Measurements from ENCODE around the gene TMEM184A.

The TMEM184A gene

DNA sequence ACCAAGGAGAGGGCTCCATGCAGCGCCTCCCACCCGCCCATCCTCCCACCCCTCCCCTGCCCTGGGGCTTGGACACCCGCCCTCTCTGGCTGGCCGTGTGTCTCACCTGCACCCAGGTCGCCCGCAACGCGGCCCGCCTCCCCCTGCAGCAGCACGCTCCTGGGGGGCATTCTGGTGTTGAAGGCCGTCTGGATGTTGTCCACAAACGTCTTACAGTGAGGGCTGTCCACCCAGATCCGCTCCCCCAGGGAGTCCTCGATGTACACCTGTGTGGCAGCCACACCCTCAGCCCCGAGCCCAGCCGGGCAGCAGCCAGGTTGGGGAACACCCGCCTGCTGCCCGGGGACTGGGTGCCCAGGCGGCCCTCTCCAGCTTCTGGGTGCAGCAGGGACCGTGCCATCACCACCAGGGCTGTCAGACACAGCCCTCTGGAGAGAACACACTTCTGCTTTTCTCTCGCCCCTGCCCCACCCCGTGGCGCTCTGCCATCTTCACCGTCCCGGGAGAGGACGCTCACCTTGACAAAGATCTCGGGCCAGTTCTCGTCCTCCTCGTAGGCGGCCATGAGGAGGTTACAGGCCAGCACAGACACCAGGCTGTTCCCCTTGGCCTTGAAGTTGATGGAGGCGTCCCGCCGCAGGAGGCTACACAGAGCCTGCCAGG is 56.5 kb downstream of the TMEM184A start:
- Histone ChIP-seq H3K27ac (ENCODE audit: low read length) (no peak overlapping the region), H3K9me3 (ENCODE audit: insufficient read depth, low read length) (no peaks in the 10 kb centered on the region), H3K4me3 (ENCODE audit: low read length) (no peak overlapping the region), H3K4me2 (ENCODE audit: low read length) (no peak overlapping the region), H4K20me1 (ENCODE audit: insufficient read depth, low read length) (no peaks in the 10 kb centered on the region), H3K36me3 (replicated peaks; ENCODE audit: low read depth, low read length) (no peaks in the 10 kb centered on the region), H3K27me3 (ENCODE audit: low read depth, low read length) (no peaks in the 10 kb centered on the region), H3K4me1 (ENCODE audit: low read length) (no peaks in the 10 kb centered on the region), H3K9ac (ENCODE audit: low read length) (no peak overlapping the region), H3K79me2 (ENCODE audit: low read length) (peaks cover 28% of the 10 kb centered on the region), H2AFZ (ENCODE audit: low read depth, low read length) (no peak overlapping the region)
- TF ChIP-seq, protein P1, sequence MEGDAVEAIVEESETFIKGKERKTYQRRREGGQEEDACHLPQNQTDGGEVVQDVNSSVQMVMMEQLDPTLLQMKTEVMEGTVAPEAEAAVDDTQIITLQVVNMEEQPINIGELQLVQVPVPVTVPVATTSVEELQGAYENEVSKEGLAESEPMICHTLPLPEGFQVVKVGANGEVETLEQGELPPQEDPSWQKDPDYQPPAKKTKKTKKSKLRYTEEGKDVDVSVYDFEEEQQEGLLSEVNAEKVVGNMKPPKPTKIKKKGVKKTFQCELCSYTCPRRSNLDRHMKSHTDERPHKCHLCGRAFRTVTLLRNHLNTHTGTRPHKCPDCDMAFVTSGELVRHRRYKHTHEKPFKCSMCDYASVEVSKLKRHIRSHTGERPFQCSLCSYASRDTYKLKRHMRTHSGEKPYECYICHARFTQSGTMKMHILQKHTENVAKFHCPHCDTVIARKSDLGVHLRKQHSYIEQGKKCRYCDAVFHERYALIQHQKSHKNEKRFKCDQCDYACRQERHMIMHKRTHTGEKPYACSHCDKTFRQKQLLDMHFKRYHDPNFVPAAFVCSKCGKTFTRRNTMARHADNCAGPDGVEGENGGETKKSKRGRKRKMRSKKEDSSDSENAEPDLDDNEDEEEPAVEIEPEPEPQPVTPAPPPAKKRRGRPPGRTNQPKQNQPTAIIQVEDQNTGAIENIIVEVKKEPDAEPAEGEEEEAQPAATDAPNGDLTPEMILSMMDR (IDR thresholded peaks at IDR 0.05; ENCODE audit: low read depth, low read length) = no peak
- no peak for TF ChIP-seq EZH2phosphoT487 (IDR thresholded peaks at IDR 0.05; ENCODE audit: low read depth)

DNA sequence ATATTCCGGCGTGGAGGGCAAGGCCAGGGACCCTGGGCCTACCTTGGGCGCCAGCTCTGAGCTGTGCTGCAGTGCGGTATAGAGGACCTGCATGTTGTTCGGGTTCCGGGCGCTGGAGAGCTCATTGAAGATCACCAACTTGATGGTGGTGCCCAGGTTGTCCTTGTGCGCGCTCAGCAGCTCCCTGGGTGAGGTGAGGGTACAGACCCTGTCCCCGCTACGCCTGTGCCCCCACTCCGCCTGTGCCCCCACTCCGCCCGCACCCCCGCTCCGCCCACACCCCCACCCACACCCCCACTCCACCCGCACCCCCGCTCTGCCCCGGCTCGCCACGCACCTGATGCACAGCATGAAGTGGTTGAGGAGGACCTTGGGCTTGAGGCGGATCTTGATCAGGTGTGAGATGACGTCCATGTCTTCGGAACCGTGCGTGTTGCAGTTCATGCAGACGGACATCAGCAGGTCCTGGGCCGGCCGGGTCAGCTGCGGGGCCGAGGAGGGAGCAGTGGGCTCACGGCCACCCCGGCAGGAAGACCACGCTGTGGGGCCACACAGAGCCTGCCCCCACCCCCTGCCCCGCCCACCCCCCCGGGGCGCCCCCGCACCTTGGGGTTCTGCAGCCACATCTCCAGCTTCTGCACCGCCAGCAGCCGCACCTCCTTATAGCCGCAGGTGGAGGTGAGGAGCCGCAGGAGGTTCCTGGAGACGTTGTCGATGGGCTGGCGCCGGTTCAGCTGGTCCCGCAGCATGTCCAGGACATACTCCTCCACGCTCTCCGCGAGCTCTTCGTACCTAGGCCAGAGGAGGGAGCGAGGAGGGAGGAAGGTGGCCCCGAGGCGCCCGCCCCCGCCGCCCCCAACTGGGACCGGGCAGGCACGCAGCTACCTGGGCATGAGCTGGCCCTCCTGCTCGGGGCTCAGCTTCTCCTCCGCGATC is 57.4 kb downstream of the TMEM184A start:
- peaks cover 23% of the 10 kb centered on the region for H3K79me2 ChIP-seq (ENCODE audit: low read length)
- H3K4me3 ChIP-seq (ENCODE audit: low read length) = no peak overlapping the region
- H3K36me3 ChIP-seq (replicated peaks; ENCODE audit: low read depth, low read length) = no peaks in the 10 kb centered on the region
- no peak overlapping the region for H3K27ac ChIP-seq (ENCODE audit: low read length)
- H3K9me3 ChIP-seq (ENCODE audit: insufficient read depth, low read length) = no peaks in the 10 kb centered on the region
- H3K4me2 ChIP-seq (ENCODE audit: low read length) = no peak overlapping the region
- no peak overlapping the region for H3K9ac ChIP-seq (ENCODE audit: low read length)
- no peaks in the 10 kb centered on the region for H3K4me1 ChIP-seq (ENCODE audit: low read length)
- H2AFZ ChIP-seq (ENCODE audit: low read depth, low read length) = no peak overlapping the region
- no peaks in the 10 kb centered on the region for H3K27me3 ChIP-seq (ENCODE audit: low read depth, low read length)
- TF ChIP-seq EZH2phosphoT487 (IDR thresholded peaks at IDR 0.05; ENCODE audit: low read depth) = no peak
- TF ChIP-seq, protein P1 (IDR thresholded peaks at IDR 0.05; ENCODE audit: low read depth, low read length) = no peak
- no peaks in the 10 kb centered on the region for H4K20me1 ChIP-seq (ENCODE audit: insufficient read depth, low read length)

DNA sequence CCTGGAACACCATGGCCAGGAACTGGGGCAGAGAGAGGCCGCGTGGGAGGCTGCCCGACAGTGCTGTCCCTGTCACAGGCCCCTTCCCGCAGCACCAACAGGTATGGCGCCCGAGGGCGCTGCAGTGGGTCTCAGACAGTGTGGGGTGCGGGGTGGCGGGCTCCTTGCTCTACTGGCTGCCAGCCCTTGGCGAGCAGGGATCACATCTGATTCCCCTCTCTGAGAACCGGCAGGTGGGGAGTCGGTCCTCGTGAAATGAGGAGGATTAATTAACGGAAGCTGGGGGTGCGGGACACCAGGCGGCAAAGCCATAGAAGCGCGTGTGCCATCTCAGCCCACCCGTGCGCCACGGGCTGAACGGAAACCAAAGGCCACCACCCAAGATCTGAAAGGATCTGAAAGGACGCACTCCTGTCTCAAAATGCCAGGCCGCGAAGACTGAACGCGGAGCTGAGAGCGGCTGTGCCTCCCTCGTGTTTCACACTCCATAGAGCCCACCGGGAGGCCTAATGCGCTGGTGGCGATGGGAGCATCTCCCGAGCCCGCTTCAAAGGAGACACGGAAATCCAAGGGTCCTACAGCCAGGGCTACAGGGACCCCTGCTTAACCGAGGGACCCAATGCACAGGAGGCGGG is 58.6 kb downstream of the TMEM184A start:
- no peak for TF ChIP-seq EZH2phosphoT487 (IDR thresholded peaks at IDR 0.05; ENCODE audit: low read depth)
- TF ChIP-seq, protein P1 (IDR thresholded peaks at IDR 0.05; ENCODE audit: low read depth, low read length) = no peak
- Histone ChIP-seq H2AFZ (ENCODE audit: low read depth, low read length) (no peak overlapping the region), H3K9me3 (ENCODE audit: insufficient read depth, low read length) (no peaks in the 10 kb centered on the region), H3K27me3 (ENCODE audit: low read depth, low read length) (no peaks in the 10 kb centered on the region), H3K4me3 (ENCODE audit: low read length) (no peak overlapping the region), H3K79me2 (ENCODE audit: low read length) (peaks cover 10% of the 10 kb centered on the region), H3K27ac (ENCODE audit: low read length) (no peak overlapping the region), H3K4me1 (ENCODE audit: low read length) (no peaks in the 10 kb centered on the region), H3K36me3 (replicated peaks; ENCODE audit: low read depth, low read length) (no peaks in the 10 kb centered on the region), H3K4me2 (ENCODE audit: low read length) (no peak overlapping the region), H4K20me1 (ENCODE audit: insufficient read depth, low read length) (no peaks in the 10 kb centered on the region), H3K9ac (ENCODE audit: low read length) (no peak overlapping the region)
